Suppressor macrophage treated with lipopolysaccharide for 1 hour (primary cell): ENCODE data around the gene GBA2.
A peak's percentile ranks its signal among the peaks of the same experiment; 100 is the strongest.

ENCODE experiments used
- DNase-seq, 3 donors: peaks; one replicate each; pipeline ENCODE4 v3.0.0-alpha.2; 2020 to 2022

Gene GBA2

DNA sequence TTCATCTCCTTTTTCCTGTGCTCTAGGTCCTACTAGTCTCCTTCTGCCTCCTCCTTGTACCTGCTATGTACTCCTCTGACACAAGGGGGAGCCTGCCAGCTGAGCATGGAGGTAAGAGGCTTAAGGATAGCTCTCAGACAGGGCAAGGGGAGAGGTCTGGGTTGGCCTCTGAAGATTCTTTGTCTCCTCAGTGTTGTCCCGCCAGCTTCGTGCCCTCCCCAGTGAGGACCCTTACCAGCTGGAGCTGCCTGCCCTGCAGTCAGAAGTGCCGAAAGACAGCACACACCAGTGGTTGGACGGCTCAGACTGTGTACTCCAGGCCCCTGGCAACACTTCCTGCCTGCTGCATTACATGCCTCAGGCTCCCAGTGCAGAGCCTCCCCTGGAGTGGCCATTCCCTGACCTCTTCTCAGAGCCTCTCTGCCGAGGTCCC, 12.8 kb downstream of the GBA2 start:
- DNase-seq: peak; percentile 77 to 81 (median 78)

DNA sequence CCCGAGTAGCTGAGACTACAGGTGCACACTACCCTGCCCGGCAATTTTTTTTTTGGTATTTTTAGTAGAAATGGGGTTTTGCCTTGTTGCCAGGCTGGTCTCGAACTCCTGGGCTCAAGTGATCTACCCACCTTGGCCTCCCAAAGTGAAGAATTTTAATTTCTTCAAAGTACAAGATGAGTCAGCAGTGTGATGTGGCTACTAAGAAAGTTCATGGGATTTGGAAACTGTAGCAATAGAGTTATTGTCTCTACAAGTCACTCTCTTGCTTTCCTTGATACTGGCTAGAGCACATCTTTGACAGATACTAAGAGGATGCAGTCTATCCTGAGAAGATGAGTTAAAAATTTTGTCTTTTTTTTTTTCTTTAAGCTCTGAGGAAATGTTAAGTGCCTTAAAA, 14.9 kb downstream of the GBA2 start:
- no peak for DNase-seq

DNA sequence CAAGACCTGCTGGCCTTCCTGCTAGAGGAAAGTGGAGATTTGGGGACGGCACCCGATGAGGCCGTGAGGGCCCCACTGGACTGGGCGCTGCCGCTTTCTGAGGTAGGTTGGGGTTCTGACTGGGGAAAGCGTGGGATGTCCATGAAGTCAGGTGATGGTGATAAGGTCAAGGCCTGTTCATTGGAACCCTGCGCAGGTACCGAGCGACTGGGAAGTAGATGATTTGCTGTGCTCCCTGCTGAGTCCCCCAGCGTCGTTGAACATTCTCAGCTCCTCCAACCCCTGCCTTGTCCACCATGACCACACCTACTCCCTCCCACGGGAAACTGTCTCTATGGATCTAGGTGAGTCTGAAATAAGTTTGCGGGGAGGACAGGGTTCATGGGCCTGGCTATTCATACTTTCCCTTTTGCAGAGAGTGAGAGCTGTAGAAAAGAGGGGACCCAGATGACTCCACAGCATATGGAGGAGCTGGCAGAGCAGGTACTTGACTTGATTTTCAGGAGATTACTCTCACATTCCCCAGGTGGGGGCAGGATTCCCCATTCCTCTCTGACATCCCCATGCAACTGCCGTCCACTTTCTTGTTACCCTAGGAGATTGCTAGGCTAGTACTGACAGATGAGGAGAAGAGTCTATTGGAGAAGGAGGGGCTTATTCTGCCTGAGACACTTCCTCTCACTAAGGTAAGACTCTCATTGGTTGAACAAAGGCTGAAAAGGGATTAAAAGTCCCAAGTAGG, 16.1 kb downstream of the GBA2 start:
- peak; percentile 46 to 61 (median 51) for DNase-seq

DNA sequence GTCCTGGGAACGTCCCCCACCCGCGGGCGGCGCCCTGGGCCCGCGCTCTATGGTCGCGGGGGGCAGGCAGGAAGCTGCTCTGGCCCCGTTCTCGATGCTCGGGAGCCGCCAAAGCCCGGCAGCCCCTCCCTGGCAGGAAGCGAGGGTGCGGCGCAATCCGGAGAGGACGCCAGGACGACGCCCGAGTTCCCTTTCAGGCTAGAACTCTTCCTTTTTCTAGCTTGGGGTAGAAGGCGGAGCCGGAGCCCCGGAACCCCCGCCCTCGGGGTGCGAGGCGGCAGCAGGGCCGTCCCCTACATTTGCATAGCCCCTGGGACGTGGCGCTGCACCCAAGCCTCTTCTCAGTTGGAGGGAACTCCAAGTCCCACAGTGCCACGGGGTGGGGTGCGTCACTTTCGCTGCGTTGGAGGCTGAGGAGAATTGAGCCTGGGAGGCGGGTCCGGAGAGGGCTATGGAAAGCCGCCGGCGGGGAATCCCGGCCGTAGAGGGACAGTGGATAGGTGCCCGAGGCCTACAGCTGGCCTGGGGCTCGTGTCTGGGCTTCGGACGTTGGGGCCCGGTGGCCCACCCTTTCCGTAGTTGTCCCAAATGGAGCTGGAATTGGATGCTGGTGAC, 16.7 kb downstream of the GBA2 start, which contains the start of the genes CREB3 and TLN1:
CREB3 (plus strand) TSS at position 482 of the 615 bp plus-strand sequence; CDS start at position 589, 107 bp downstream.
TLN1 (minus strand) TSS at position 11 of the 615 bp plus-strand sequence. CDS start 6,501 bp downstream, outside the sequence.
- DNase-seq: peak; percentile 99 to 100 (median 100)

DNA sequence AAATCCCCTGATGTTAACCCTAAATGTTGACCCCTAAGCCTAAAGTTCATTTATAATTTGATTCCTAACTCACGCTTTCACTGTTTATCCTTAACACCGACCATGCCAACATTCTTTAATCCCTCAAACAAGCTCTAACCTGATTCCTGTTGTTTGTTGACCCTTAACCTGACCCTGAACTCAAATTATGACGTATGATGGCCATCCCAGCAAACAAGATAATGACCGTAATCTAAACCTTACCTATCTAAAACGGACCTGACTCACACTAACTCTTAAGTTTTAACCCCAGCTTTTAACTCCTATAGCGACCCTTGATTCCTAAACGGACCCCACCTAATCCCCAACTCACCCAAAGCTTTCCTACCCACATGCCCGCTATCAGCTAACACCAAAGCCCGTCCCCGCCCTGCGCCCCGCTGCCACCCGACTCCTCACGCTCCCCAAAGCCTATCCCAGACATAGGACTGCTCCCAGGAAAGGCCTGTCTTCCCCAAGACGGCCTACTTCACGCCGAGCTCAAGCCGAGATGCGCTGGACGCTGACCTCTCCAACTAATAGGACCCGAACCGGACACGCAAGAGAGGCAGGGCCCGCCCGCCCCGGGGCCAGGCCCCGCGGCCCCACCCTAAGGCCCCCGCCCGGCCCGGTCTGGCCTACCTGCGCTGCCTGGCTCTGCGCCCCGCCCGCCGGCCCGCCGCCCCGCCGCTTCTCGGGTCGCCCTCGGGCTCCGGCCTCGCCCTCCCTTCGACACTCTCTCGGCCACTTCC, 17.4 kb downstream of the GBA2 start:
- no peak for DNase-seq

DNA sequence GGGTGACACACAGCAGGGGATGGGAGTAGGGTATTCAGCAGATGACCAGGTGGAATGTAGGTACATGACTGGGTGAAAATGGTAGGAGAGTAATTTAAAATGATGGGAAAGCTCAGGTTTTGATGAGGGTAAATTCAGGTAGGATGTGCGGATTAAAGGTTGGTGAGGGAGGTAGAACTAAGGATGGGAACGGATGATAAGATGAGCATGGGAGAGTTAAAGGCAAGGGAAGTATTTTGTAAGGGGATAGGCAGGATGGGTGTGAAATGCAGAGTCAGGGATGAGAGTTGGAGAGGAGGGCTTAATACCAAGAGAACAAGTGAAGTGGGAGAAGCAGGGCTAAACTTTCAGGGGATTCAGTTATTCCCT, 18.6 kb downstream of the GBA2 start:
- DNase-seq: no peak

DNA sequence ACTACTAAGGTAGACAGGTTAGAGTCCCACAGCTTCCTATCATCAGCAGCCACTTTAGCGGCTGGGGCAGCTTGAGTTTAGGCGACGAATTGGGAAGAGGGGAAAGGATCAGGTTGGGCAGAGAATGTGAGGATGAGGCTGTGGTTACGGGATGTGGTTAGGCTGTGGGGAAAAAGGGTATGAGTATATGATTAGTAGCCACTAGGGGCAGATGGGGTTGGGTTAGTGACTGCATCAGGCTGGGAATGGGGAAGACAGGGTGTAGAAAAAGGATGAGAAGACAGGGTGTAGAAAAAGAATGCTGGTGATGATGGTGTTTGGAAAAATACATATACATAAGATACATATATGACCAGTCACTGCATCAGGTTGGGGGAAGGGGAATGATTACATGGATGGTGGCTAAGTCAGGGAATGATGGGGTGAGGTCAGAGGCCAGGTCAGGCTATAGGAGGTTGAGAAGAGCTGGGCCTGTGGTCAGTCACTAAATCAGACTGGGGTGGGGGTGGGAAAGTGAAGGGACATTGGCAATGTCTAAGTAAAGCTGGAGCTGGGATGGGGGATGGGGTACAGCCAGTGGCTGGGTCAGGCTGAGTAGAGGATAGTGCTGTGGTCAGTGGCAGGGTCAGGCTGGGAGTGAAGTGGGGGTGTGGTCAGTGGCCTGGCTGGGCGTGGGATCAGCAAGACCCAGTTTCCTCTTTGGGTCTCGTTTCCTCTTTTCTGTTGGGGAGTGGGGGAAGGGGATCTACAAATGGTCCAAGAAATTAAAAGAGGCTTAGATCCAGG, 19.1 kb downstream of the GBA2 start:
- peak; percentile 78 to 84 (median 83) for DNase-seq

GRCh38 chr9:35729101-35729500, 19.9 kb downstream of the GBA2 start:
- no peak for DNase-seq

GRCh38 chr9:35728041-35728971, 20.7 kb downstream of the GBA2 start:
- peak; percentile 83 to 86 (median 86) for DNase-seq

DNA sequence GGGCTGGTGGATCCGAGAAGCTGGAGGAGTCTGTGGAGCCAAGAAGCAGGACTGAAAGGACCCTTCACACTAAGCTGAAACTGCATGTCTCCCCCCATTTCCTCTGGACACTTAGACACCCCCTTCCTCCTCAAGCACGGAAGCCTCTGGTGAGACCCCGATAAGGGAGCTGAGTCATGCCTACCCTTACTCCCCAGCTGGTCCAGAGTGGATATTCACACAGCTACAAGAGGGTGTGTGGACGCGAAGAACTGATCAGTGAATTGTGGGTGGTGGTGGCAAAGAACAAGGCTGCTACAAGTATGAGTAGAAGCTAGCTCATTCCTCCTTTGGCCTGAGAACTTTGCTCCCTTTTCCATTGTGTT, 21.4 kb downstream of the GBA2 start:
- DNase-seq: no peak

- DNase-seq: peak in 1 of 3 donors; percentile 33
These were observed 22.1 kb downstream of the GBA2 start for GRCh38 chr9:35726931-35727330.

GRCh38 chr9:35725362-35725761, 23.7 kb downstream of the GBA2 start:
- no peak for DNase-seq

DNA sequence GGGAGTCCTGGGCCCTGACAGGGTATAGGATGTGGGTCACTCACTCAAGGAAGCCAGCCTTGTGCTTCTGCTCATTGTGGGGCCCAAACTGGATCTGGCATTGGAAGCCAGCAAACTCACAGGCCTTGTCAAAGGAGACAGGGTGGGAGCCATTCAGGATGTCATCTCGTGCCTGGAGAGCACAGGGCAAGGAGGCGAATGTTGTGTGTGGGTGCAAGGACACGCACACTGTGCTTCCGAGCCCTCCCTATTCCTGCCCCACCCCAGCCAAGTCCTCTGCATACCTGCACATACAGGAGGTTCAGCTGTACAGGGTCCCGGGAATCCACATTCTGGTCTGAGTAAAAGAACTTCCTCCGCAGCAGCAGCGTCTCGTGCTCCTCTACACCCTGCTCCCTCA, 25.1 kb downstream of the GBA2 start:
- no peak for DNase-seq

GRCh38 chr9:35723426-35723825, 25.6 kb downstream of the GBA2 start:
- DNase-seq: no peak

- no peak for DNase-seq
These were observed 29.5 kb downstream of the GBA2 start for GRCh38 chr9:35719546-35719945.

- DNase-seq: peak; percentile 63 to 67 (median 66)
These were observed 30.1 kb downstream of the GBA2 start for GRCh38 chr9:35718721-35719511.

DNA sequence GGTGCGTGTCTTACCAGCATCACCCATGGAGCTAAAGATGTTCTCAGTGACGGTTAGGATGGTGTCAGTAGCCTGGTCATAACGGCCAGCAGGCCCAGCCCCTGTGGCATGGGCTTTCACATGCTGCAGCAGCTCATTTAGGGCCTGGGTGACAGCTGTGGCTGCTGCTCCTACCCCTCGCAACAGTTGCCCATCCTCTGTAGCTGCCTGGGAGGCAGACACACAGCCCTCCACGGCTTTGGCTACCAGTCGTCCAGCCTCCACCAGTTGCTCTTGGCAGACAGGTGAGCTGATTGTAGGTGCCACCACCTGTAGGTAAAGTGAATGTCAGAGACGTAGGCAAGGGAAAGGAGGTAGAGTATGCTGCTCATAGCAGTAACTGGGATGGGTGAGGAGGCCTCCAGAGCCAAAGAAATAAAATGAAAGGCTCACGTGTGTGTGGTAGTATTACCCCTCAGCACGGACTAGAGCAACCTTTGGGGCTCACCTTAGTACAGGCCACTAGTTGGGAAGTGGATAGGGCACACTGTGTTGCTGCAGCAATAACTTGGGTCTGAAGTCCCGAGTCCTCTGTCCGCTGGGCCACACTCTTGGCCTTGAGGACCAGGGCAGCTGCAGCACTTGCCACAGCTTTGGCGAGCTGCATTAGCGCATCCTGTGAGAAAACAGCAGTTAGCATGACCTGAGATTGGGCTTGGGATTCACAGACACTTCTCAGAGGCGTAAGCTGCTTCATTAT, 31.7 kb downstream of the GBA2 start:
- no peak for DNase-seq

DNA sequence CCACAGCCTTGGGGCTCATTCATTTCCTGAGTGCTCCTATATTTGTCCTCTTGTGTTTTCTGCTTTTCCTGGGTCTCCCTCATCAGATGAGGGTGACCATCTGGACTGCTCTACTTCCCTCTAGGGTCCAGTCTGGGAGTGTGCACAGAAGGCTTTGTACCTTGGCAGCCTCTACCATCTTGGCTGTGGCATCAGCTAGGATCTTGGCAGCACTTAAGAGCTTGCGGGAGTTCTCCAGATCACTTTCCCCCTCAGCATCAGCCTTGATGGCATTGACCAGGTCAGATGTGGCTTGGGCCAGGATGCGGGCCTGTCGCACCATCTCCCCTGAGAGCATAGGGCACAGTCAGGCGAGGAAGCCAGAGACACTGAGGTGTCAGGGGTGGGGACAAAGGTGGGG, 32.8 kb downstream of the GBA2 start:
- no peak for DNase-seq

DNA sequence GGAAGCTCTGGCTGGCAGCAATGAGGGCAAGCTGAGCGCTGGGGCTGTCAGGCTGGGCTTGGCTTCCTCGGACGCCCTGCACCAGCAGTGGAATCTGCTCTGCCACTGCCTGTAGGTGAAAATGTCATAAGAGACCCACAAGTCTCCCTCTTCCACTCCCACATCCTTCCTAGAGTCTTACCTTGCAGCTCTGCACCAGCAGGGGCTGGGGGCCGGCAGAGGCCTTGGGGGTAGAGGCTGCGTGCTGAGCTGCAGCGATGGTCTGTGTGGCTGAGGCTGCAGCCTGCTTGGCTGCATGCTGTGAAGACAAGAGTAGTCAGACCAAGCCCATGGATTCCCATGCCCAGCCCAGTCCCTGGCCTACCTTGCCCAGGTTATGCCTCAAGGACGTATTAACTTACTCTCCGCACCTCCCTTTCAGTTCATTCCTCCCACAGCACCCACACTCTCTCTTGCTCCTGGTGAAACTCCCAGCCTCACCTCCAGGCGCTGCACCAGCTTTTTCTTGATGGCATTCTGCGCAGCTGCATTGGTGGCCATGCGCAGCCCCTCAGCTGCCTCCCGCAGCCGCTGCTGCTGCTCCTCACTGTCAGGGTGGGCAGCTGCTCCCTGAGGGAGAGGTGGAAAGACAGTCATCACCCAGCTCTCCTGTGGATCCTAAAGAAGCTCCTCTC, 34.3 kb downstream of the GBA2 start:
- no peak for DNase-seq
